Midbrain (tissue), 1 donor: ENCODE results near the gene SNX24.

ENCODE experiments used
- DNase-seq: peaks from one replicate; lab custom pipeline; 2025; lab: John Stamatoyannopoulos, UW

Gene SNX24

GRCh38 chr5:122919969-122920368 is 74.6 kb downstream of the SNX24 start:
- DNase-seq: no peak

DNA sequence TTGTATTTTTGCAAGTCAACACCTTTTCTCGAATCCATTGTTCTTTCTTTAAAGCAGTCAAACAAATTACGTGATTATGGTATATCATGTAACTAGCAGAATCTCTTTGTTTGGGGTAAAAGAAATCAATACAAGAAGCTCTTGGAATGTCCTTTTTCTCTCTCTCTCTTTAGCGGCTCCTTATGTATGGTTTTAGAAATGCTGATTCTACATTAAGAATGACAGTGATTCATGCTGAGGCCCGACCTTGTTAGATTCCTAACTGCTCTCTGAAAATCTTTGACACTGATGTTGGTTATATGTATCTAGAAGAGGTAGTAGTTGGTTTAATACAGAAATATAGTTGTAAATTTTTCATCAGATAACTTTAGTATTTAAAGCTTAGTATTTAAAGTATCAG is 76.4 kb downstream of the SNX24 start:
- no peak for DNase-seq

GRCh38 chr5:122924203-122924602 is 78.8 kb downstream of the SNX24 start:
- DNase-seq: no peak

DNA sequence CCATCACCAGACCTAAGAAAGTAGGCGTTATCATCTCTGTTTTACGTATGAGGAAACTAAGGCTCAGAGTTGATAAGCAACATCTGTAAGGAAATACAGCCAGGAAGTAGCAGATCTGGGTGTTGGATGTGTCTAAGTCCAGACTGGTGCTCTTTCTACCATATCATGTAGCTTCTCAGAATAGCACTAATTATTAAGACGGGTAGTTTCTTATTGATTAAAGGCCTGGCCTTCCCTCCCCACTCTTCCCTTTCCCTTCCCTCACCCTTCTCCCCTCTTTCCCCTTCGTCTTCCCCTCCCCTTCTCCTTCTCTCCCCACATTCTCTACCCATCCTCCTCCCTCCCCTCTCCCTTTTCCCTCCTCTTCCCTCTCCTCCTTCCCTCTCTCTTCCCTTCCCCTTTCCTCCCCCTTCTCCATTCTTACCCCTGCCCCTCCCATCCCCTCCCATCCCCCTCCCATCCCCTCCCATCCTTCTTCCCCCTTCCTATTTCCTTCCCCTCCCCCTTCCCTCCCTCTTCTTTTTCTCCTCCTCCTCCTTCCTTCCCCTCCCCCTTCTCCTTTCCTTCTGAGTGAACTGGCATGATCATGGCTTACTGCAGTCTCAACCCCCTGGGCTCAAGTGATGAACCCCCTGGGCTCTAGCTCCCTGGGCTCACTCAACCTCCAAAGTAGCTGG is 79.4 kb downstream of the SNX24 start:
- no peak for DNase-seq

GRCh38 chr5:122929001-122929400 is 83.6 kb downstream of the SNX24 start:
- no peak for DNase-seq

DNA sequence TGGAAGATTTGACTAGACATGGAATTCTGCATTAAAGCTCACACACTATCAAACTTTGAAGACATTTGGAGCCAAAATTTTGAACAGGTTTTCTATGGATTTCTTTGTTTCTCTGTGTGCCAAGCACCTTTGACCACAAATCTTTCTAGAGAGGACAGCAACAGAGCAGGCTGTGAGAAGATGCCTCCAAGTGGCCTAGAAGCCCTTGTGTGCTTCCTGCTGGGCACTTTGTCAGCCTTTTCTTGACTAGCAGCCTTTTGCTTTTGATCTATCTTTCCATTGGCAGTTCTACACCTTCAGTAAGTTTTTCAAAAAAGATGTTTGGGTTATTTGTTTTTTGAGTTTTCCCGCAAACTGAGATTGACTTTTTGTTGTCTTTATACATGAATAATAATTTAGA is 84.6 kb downstream of the SNX24 start:
- DNase-seq: no peak

- DNase-seq: no peak
These were observed 88.5 kb downstream of the SNX24 start for GRCh38 chr5:122933956-122934355.

GRCh38 chr5:122936088-122936487 is 90.7 kb downstream of the SNX24 start:
- DNase-seq: no peak

DNA sequence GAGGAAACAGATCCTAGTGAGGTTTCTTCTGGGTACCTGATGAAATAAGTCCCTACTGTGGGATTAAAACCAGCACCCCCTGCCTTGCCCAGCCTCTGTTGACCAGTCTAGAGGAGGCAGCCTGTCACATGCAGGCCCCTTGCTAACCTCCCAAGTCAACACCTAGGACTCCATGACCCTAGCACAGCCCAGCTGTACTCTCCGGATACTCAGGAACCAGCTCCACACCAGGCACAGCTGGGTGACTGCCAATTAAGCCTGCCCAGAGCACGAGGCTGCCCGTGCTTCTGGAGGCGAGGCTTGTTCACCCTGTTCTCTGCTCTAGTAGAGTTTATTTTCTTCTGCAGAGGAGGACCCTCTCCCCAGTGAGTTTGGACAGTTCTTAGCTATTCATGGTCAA is 92.5 kb downstream of the SNX24 start:
- peak; percentile 42 for DNase-seq

DNA sequence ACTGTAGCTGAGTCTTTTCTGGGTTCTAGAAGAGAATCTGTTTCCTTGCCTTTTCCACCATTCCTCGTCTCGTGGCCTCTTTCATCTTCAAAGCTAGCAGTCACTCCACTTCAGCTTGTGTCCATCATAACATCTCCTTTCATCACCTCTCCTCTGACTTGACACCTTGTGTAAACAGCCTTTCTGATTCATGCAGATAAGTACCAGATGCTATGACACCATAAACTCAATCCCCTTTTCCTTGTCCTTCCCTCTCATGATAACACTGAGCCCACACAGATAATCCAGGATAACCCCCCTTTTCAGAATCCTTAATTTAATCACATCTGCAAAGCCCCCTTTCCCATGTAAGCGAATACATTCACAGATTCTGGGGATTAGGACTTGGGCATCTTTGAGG is 95.5 kb downstream of the SNX24 start:
- DNase-seq: no peak

- DNase-seq: no peak
These were observed 96.3 kb downstream of the SNX24 start for GRCh38 chr5:122941737-122942136.

GRCh38 chr5:122942164-122942914 is 96.9 kb downstream of the SNX24 start:
- DNase-seq: no peak

DNA sequence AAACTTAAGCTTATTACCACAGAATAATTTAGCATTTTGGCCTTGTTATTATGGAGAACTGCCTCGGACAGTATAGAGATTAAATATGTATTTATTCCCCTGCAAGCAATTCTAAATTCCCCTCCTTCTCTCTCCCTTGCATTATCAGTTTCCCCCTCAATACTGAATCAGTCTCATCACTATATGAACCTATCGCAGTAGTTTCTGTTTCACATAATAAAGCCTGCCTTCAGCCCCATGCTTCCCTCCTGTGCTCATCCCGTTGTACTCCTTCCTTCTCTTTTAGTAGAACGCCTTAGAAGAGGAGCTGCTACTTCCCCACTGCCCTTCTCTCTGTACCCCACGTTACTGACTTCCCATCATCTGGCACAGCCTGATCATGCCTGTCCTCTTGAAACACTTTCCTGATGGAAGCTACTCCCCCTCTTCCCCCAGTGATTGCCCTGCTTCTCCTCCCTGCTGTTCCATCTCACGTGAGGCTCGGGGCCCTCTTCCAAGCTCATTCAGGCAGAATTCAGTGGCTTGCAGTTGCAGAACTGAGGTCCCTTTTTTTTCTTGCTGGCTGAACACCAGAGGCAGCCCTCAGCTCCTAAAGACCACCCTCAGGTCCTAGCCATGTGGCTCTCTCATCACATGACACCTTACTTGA is 97.8 kb downstream of the SNX24 start:
- no peak for DNase-seq

DNA sequence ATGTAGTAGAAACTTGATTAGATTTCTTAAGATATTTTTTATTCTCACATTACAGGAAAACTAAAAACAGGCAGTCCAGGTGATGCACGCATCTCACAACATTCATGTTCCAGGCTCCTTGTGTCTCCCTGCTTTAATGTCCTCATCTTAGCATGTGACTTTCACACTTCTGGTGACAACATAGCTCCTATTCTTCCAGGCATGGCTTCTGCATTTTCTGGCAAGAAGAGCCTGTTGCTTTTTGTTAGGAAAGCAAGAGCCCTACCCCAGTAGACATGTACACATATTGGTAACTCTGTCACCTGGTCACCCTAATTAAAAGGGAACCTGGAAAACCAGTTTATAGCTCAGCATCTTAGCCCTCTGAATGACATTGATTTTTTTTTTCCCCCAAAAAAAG is 98.6 kb downstream of the SNX24 start:
- no peak for DNase-seq

DNA sequence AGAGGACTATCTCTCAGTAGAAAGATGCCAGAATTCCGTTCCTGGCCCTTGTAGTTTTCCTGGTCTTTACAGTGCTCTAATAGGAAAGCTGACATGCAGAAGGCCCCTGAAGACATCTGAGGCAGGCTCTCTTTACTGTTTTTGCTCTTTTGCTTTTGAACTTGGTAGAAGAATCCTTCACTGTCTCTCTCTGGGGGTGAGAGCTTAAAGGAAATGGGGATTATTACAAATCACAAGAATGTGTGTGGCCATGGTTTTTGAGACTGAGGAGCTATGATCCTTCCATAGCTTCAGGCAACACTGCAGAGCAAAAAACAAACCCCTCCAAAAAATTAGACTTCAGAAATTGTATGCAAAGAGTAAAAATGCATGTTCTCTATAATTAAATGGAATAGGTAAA is 102.0 kb downstream of the SNX24 start:
- DNase-seq: no peak

GRCh38 chr5:122947772-122948171 is 102.4 kb downstream of the SNX24 start:
- DNase-seq: no peak

DNA sequence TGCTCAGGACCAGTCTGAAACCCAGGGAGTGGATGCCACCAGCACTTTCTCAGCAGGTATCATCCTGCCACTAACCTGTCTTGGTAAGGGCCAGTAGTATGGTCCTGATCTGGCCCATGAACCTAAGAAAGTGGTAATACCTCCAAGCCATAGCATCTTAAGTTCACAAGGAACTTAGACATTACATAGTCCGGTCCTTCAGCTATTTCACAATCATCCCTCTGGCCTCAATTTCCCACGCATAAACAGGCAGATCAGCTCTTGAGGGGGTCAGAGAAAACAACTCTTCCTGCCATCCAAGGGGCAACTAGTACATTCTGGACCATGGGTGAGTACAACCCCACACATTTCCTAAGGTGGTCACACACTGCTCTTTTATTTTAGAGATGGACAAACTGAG is 102.9 kb downstream of the SNX24 start:
- DNase-seq: no peak

DNA sequence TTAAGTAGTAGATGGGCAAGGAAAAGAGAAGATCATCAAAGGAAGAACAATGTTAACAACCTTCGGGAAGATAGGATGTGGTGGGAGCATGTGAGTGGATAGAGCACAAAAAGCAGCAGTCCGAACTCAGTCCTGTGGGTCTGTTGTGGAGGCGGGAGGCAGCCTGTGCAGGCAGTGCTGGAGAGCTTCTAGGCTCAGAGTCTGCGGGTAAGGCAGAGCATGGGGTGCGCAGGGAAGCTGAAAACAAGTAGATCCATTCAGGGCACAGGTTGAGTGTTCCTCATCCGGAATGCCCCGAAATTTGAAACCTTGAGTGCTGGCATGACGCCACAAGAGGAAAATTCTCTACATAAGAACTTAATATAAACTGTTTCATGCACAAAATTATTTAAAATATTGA is 106.2 kb downstream of the SNX24 start:
- no peak for DNase-seq

DNA sequence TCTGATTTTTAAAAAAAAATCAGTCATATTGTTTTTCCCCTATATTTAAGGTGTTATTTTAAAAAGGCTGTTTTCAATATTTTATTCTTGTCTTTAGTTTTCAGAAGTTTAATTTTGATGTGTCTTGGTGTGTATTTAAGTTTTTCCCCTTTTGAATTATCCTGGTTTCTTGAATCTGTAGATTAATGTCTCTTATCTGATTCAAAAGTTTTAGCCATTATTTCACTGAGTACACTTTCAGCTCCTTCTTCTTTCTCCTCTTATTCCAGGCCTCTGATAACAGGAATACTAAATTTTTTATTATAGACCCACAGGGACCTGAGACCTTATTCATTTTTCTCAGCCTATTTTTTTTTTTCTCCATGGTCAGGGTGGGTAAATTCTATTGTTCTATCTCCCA is 109.3 kb downstream of the SNX24 start:
- DNase-seq: no peak

DNA sequence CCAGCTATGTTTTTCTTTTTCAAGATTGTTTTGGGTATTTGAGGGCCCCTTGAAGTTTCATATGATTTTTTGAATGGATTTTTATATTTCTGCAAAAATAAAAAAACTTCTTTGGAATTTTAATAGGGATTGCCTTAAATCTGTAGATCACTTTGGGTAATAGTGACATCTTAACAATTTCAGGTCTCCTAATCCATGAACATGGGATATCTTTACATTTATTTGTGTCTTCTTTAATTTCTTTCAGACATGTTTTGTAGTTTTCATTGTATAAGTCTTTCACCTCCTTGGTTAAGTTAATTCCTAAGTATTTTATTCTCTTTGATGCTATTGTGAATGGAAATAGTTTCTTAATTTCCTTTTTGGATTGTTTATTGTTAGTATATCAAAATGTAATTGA is 112.0 kb downstream of the SNX24 start:
- DNase-seq: no peak

- DNase-seq: no peak
These were observed 114.5 kb downstream of the SNX24 start for GRCh38 chr5:122959740-122960445.

- DNase-seq: no peak
These were observed 117.9 kb downstream of the SNX24 start for GRCh38 chr5:122963305-122963704.

DNA sequence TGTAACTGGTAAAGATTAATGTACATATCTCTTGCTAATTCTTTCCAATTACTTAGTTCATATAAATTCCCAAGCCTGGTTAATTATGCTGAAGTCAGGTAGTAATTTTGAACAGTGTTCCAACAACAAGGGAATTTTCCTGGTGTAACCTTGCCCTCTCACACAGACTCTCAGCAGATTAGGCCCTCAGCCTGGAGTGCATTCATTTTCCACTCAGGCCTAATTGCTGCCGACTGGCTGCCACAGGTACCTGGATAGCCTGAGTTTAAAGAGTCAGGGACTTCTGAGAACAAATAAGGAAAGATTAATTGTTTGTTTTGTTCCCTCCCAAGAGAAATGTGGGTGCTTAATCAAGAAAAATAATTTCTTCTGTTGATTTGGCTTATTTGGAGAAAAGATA is 119.7 kb downstream of the SNX24 start:
- DNase-seq: no peak
